NCI-H524 treated with DMSO at 0.1 percent for 48 hours (cell line): ENCODE results near the gene IGF2BP3.

Experiments used
- DNase-seq: peaks from one replicate; lab custom pipeline; 2025; lab: John Stamatoyannopoulos, UW

IGF2BP3 gene

DNA sequence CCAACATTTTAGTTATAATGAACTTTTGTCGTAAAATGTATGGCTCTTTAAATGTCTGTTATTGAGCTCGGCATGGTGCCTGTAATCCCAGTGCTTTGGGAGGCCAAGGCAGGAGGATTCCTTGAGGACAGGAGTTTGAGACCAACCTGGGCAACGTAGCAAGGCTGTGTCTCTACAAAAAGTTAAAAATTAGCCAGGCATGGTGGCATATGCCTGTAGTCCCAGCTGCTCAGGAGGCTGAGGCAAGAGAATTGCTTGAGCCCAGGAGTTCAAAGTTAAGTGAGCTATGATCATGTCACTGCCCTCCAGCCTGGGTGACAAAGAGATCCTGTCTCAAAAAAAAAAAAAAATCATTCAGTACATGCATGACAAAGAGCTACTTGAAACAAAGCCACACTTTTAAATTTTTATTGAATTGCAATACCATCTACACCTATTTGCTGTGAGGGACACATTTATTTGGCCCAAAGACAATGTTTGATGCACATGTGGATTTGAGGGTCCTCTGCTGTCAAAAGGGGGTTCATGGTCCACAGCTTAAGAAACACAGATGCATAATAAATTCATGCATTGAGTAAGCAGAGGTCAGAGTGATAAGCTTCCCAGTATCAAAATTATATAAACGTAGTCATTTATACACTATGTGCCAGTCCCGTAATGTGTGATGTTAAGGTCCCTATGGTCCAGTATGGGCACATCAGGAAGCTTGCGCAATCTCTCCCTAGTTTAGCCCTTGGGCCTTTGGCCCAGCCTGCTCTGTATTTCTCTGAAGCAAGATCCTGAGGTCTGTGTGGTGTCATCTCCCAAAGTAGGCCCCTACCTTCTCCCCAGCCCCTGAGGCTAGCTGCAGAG, 175.5 kb downstream of the IGF2BP3 start:
- DNase-seq = no peak

DNA sequence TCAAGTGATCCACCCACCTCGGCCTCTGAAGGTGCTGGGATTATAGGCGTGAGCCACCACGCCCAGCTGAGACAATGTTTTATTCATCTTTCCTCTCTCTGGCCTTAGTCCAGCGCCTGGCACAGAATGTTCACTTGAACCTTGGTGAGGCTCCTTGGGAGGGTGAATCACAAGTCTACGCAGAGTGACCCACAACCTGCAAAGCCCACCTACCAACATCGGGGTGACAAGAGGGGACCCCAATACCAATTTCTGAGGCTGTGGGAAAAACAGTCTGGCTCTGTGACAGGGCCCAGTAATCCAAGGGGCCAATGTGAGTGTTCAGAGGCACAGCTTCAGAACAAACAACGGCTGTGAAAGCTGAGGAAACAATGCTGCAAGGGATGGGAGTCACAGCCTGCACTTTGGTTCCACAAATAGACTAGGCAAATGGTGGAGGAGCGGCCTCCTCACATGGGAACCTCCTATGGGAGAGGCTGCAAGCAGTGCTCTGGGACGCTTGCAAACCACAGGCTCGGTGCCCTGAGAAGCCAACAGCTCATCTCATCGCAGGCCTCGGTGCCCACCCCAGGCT, 176.7 kb downstream of the IGF2BP3 start:
- no peak for DNase-seq

DNA sequence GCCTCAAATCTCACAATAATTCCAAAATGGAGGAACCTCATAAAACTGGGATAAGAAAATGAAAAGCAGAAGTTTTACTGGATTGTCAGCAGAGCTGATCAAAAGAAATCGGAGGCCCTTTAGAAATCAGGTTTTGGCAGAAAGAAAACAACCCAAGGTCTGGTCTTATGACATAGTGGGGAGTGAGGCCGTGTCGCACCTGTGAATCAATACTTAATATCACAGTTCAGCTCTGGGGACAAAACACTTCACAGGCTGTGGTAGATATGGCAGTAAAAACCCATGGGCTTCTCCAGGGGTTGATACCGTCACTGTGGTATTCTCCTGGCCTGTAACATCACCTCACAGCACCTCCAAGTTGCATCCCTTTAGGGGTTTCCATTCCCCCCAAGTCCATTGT, 177.7 kb downstream of the IGF2BP3 start:
- no peak for DNase-seq

GRCh38 chr7:23291957-23292560, 178.2 kb downstream of the IGF2BP3 start:
- DNase-seq = no peak

GRCh38 chr7:23290993-23291392, 179.3 kb downstream of the IGF2BP3 start:
- no peak for DNase-seq

- no peak for DNase-seq
Observed at GRCh38 chr7:23287612-23288011, 182.7 kb downstream of the IGF2BP3 start.

- DNase-seq = no peak
Observed at GRCh38 chr7:23285657-23286646, 184.3 kb downstream of the IGF2BP3 start.

DNA sequence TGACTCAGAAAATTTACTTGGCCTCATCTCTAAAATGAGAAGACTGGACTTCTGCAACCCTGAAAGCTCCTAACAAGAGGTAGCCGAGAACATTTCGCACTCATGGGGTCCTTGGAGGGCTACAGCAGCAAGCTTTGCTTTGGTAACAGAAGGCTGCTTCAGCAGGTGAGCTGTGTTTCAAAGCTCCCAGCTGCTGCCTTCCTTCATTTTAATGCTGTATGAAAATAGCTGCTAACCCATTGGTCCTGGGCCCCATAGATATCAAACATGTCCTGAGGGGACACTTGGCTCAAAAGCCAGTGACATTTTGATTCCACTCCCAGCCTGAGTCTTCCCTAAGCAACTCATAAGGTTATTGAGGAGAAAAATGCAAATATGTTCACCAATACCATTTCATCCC, 185.4 kb downstream of the IGF2BP3 start:
- no peak for DNase-seq

- no peak for DNase-seq
Observed at GRCh38 chr7:23283086-23283485, 187.2 kb downstream of the IGF2BP3 start.

DNA sequence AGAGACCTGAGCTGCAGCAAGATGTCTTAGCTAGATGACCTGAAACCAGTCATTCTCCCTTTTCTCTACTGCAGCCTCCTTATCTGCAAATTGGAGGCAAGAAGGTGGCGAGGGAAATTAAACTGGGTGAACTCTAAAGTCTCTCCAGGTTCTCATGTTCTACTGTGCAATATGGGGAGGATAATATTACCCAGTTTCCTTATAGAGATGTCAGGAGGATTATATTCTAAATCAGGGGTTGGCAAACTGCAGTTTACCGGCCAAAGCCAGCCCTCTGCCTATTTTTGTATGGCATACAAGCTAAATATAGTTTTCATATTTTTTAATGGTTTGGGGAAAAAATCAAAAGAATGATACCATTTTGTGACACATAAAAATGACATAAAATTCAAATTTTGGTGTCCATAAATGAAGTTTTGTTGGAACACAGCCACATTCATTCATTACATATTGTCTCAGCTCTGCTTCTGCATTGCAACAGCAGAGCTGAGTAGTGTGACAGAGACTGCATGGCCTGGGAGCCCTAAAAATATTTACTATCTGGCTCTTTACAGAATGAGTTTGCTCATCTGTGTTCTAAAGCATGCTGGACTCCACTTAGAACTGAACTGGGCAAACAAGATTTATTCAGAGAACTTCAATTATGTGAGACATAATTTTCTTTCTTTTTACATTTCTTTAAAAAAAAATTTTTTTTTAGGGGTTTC, 190.3 kb downstream of the IGF2BP3 start:
- DNase-seq = no peak

DNA sequence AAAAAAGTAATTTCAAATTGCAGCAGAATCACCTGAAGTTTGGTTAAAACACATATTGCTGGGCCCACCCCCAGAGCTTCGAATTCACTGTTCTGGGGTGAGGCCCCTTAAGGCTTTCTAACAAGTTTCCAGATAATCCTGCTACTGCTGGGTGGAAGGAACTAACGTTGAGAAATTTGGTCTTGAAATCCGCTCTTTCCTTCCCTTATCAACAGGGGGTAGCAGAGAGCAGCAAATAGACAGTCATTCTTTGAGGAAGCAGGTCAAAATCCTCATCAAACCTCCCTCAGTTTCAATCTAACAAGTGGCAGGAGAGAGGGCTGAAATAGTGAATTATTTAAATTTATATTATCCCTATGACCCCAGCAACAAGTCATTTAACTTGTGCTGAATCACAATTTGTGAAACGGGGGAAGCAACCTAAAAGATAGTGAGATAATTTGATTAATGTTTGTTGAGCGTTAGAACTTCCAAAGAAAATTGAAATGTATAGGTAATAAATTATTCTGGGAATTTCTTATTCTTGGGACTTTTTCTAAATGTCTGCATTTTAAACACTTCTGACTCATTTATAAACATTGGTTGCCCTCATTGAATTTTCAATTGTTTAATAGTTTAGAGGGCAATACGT, 192.8 kb downstream of the IGF2BP3 start:
- no peak for DNase-seq

DNA sequence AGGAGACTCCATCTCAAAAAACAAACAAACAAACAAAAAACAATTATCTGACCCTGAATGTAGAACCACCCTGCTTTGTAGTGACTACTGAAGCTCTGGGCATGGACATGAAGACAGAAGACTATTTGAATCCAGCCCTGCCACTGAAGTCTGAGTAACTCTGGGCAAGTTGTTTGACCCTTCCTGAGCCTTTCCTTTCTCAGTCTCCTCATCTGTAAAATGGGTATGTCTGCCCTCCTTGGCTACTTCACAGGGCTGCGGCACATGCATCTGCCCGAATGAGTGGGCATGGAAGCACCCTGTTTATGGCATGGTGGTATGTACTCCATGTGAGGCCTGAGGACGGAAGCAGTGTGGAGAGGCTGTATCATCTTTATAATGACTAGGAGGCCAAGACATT, 193.3 kb downstream of the IGF2BP3 start:
- DNase-seq = no peak

DNA sequence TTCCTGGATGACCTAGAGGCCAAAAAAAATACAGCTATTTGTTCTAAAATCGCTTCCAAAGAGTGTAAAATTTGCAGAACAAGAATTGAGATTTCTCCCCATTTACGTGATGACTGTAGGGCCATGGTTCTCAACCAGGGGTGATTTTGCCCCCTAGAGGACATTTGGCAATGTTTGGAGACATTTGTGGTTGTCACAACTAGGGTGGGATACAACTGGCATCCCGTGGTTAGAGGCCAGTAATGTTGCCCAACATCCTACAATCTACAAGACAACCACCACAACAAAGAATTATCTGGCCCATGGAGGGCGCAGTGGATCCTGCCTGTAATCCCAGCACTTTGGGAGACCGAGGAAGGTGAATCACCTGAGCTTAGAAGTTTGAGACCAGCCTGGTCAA, 193.9 kb downstream of the IGF2BP3 start:
- no peak for DNase-seq

DNA sequence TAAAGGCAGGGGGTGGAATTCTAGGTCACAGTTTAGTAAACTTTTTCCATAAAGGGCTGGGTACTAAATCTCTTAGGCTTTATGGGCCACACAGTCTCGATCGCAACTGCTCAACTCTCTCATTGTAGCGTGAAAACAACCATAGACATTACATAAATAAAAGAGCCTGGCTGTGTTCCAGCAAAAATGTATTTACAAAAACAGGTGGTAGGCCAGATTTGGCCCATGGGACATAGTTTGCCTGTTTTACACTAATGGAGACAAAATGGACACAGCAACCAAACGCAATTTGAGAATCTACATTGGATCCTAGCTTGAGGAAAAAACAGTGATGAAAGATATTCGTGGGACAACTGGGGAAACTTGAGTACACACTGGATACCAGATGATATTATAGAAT, 194.4 kb downstream of the IGF2BP3 start:
- DNase-seq = no peak

DNA sequence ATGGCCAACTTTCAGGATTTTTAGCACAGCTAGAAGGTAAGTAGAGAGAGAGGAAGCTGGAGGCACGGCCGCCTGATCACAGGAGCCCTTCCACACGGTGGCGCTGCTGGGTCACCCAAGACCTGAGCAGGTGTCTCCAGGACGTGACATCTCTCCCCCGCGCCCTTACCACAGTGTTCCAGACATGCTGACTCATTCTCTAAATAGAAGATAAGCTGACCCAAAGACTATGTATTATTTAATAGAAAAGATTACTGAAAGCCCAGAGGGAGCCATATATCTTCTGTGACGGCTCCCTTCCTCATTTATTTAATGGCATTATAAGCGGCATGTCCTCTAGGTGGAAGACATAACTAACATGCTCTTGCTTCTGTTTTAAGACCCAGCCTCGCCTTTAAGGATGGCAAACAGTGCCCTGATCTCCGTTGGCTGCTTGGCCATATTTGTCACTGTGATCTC, 197.1 kb downstream of the IGF2BP3 start:
- DNase-seq = no peak

DNA sequence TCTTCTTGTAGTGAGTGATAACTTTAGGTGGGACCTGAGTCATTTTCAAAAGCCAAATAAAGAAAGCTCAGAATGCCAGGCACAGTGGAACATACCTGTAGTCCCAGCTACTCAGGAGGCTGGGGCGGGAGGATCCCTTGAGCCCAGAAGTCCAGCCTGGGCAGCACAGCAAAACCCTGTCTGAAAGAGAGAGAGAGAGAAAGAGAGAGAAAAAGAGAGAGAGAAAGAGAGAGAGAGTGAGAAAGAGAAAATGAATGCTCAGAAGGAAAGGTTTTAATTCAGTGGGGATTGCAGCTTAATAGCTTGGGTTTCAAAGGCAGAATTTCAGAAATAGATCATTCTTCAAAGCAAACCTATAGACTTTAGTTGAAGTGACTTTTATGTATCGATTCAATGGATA, 198.0 kb downstream of the IGF2BP3 start:
- DNase-seq = no peak

DNA sequence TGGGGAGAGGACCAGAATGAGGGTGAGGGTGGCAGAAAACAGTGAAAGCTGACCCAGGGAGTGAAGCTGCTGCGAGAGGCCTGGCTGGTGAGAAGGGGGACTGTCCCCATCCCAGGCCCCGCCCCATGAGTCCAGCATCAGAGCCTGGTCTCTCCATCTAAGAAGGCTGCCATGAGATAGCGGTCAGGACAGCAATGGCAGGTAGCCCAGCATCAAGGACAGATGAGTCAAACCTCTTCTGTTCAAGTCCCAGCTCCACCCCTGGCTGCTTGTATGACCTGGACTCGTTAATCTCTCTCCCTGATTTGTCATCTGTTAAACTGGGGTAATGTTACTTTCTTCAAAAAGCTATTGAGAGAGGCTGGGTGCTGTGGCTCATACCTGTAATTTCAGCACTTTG, 201.5 kb downstream of the IGF2BP3 start:
- DNase-seq = no peak

GRCh38 chr7:23268167-23268566, 202.1 kb downstream of the IGF2BP3 start:
- DNase-seq = no peak

- DNase-seq = no peak
Observed at GRCh38 chr7:23267357-23267756, 202.9 kb downstream of the IGF2BP3 start.

- no peak for DNase-seq
Observed at GRCh38 chr7:23266918-23267317, 203.4 kb downstream of the IGF2BP3 start.

DNA sequence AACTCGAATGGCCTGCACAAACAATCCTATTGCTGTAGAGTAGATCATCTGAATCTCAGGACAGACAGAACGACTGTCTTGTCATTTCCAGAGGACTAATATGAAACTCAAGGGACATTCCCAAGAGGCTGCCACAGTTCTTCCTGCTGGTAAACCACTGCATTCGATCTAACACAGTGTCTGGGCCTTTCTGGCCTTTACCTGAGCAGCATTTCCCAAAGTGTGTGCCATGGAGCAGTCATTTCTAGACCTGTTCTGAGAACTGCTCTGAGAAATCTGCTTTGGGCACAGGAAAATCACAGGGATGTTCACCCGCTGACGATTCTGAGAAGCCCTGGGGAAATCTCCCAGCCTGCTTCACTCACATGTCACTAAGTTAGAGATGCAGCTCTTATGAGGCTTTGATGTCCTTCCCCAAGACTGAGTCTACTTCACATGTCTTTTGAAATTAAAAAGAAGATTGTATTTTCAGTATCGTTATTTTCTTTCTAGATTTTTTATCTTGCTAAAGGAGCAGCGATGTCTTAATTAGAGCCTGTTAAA, 205.3 kb downstream of the IGF2BP3 start:
- DNase-seq = no peak
